OCI-M2 (cell line): ENCODE data around the gene METTL8.
"Not testable (repeated sequence)": the region's sequence is repeated elsewhere in the genome, so short reads cannot be mapped to it uniquely, and the experiment has no call there.

Source experiments
- DNase-seq: peaks from one replicate; lab custom pipeline; 2025; ENCODE audit not compliant: unreplicated experiment; lab: John Stamatoyannopoulos, UW

The METTL8 gene

GRCh38 chr2:171430516-171431410 is 3.0 kb downstream of the METTL8 start:
- no peak for DNase-seq

- not testable (repeated sequence) for DNase-seq
Measured at GRCh38 chr2:171422710-171423495, 10.9 kb downstream of the METTL8 start.

- DNase-seq = no peak
Measured at GRCh38 chr2:171420728-171421563, 12.8 kb downstream of the METTL8 start.

GRCh38 chr2:171419333-171419732 is 14.5 kb downstream of the METTL8 start:
- DNase-seq = no peak

- no peak for DNase-seq
Measured at GRCh38 chr2:171416009-171416926, 17.5 kb downstream of the METTL8 start.

GRCh38 chr2:171414645-171415044 is 19.1 kb downstream of the METTL8 start:
- not testable (repeated sequence) for DNase-seq

GRCh38 chr2:171412571-171413175 is 21.1 kb downstream of the METTL8 start:
- no peak for DNase-seq

GRCh38 chr2:171411791-171412483 is 21.9 kb downstream of the METTL8 start:
- no peak for DNase-seq

GRCh38 chr2:171411214-171411613 is 22.6 kb downstream of the METTL8 start:
- DNase-seq = no peak

- no peak for DNase-seq
Measured at GRCh38 chr2:171410624-171411023, 23.2 kb downstream of the METTL8 start.

GRCh38 chr2:171410101-171410500 is 23.7 kb downstream of the METTL8 start:
- DNase-seq = no peak

GRCh38 chr2:171409436-171409971 is 24.3 kb downstream of the METTL8 start:
- no peak for DNase-seq

- no peak for DNase-seq
Measured at GRCh38 chr2:171407676-171408044, 26.1 kb downstream of the METTL8 start.

- no peak for DNase-seq
Measured at GRCh38 chr2:171407030-171407675, 26.6 kb downstream of the METTL8 start.

GRCh38 chr2:171406044-171406443 is 27.7 kb downstream of the METTL8 start:
- DNase-seq = no peak

GRCh38 chr2:171405546-171405945 is 28.2 kb downstream of the METTL8 start:
- DNase-seq = no peak

GRCh38 chr2:171404719-171405118 is 29.1 kb downstream of the METTL8 start:
- no peak for DNase-seq

- no peak for DNase-seq
Measured at GRCh38 chr2:171404261-171404660, 29.5 kb downstream of the METTL8 start.
